Omental fat pad (tissue), 4 donors: Measurements from ENCODE around the gene NYNRIN. TPM values are rescaled to one million over a fixed set of nuclear protein-coding genes. Genes with fewer than 3 reads are reported as not detected.

Source experiments
- ATAC-seq: fragments of 150-250 bp; one replicate; pipeline ENCODE4 v1.9.1; 2016; ENCODE audit warnings: mild to moderate bottlenecking, moderate library complexity; ENCODE audit not compliant: low FRiP score
- DNase-seq: peaks from one replicate; pipeline ENCODE4 v3.0.0-alpha.2; 2019; ENCODE audit warnings: low spot score
- CTCF ChIP-seq, 3 donors: fragments of 450-650 bp; IDR thresholded peaks; one replicate each; pipeline ENCODE4 v1.5.1; 2016 to 2017; ENCODE audit warnings: antibody characterized with exemption in 3 of 3, mild to moderate bottlenecking in 3 of 3, moderate library complexity in 2 of 3
- total RNA-seq, 4 donors: library from RNA; depleted of rRNA; stranded (reverse); fragments of >200 nt; gene quantifications; one replicate each; pipeline ENCODE4 v1.1.0, GENCODE V29; 2016

The NYNRIN gene
- total RNA-seq, 4 donors from 2014 or later: 4.6 to 24.9 (median 13.0) TPM

- DNase-seq (peak; percentile 58), ATAC-seq (peak; percentile 76)
- no peak for TF ChIP-seq CTCF (IDR thresholded peaks at IDR 0.05)
Measured at GRCh38 chr14:24366721-24367513, 31.9 kb upstream of the NYNRIN start.

- ATAC-seq (peak; percentile 10), DNase-seq (no peak)
- no peak for TF ChIP-seq CTCF (IDR thresholded peaks at IDR 0.05)
Measured at GRCh38 chr14:24367514-24368211, 31.1 kb upstream of the NYNRIN start, which contains the start of gene NFATC4. NFATC4 (plus strand) TSS chr14:24368184; CDS start chr14:24368341, 157 bp downstream.

GRCh38 chr14:24368212-24368561, 30.6 kb upstream of the NYNRIN start:
- TF ChIP-seq CTCF (IDR thresholded peaks at IDR 0.05): no peak
- no peak for DNase-seq

GRCh38 chr14:24368562-24369252, 30.1 kb upstream of the NYNRIN start:
- no peak for TF ChIP-seq CTCF (IDR thresholded peaks at IDR 0.05)
- DNase-seq (no peak), ATAC-seq (no peak)

More at GRCh38 chr14:24368212-24368561, 30.6 kb upstream of the NYNRIN start:
- ATAC-seq: no peak

GRCh38 chr14:24369463-24369862, 29.3 kb upstream of the NYNRIN start:
- TF ChIP-seq CTCF (IDR thresholded peaks at IDR 0.05): no peak
- ATAC-seq (no peak), DNase-seq (no peak)

GRCh38 chr14:24369907-24370687, 28.7 kb upstream of the NYNRIN start:
- no peak for ATAC-seq

More at GRCh38 chr14:24369907-24370687, 28.7 kb upstream of the NYNRIN start:
- no peak for DNase-seq
- TF ChIP-seq CTCF (IDR thresholded peaks at IDR 0.05): no peak
